Right hindlimb (tissue), 1 donor: ENCODE measurements around the gene SFMBT1.
A peak's percentile ranks its signal among the peaks of the same experiment; 100 is the strongest.

Source experiments
- DNase-seq: peaks from one replicate; pipeline ENCODE4 v3.0.0-alpha.2; 2018

Gene SFMBT1

DNA sequence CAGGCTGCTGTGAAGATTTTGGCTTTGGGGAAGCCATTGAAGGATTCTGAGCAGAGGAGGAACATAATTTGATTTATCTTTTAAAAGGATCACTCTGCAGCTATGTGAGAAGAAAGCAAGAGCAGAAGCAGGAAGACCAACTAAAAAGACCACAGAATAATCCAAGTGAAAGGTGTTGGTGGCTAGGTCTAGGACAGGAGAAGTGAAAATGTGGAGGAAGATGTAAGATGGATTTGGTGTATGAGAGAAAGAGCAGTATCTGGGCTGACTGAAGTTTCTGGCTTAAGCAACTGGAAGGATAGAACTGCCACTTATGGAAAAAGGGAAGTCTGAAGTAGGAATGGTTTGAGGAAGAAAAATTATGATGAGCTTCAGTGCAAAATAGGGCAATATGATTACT, 62.0 kb downstream of the SFMBT1 start:
- DNase-seq = no peak

DNA sequence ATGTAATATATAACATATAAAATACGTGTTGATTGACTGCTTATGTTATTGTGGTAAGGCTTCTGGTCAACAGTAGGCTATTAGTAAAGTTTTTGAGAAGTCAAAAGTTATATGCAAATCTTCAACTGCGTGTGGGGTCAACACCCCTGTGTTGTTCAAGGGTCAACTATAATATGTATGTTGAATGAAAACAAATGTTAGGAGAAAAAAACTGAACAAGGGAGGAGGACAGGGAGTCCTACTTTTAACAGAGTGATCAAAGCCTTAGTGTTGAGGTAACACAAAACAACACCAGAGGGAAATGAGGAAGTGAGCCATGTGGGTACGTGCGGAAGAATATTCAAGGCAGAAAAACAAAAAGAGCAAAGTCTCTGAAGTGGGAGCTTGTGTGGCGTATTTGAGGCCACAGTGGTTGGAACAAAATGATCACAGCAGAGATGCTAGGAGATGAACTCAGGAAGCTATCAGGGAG, 62.5 kb downstream of the SFMBT1 start:
- no peak for DNase-seq

DNA sequence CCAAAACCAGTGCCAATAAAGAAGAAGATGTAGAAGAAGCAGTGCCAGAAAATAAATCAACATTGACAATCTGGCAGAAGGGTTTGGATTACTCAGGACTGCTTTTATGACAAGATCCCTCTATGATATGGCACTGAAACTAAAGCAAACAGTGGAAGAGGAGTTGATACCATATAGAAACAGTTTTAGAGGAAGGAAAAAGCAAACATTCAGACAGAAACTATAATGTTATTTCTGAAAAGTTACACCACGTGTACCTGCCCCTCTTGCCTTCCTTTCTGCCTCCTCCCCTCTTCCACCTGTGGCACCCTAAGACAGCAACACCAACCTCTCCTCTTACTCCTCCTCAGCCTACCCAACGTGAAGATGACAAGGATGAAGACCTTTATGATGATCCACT, 63.0 kb downstream of the SFMBT1 start:
- DNase-seq = no peak

DNA sequence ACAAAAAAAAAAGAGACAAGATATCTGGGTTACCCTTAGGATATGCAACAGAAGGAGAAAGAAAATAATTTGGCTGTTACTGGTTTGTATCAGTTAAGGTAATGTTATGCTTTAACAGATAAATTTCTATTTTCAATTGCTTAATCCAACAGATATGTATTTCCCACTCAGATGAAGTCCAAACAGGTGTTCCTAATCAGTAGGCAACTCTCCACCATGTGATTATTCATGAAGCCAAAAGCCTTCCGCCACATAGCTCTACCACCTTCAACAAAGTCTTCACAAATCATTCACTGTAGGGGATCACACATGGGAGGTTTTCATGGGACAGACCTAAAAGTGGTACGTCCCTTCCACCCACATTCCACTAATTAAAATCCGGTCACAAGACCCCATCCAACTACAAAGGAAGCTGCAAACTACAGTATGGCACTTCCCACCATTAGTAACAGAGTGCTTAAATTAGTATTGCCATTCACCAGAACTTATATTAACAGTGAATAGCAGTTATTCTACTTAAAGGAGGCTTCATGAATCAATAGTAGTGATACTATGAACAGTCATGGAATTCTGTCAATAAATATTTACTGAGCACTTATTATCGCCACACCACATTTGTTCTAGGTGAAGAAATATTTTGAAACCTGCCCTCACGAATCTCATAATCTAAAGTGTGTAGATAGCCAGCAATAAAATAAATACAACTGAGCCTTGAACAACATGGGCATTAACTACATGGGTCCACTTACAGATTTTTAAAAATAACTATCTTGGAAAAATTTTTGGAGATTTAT, 66.5 kb downstream of the SFMBT1 start:
- DNase-seq = no peak

DNA sequence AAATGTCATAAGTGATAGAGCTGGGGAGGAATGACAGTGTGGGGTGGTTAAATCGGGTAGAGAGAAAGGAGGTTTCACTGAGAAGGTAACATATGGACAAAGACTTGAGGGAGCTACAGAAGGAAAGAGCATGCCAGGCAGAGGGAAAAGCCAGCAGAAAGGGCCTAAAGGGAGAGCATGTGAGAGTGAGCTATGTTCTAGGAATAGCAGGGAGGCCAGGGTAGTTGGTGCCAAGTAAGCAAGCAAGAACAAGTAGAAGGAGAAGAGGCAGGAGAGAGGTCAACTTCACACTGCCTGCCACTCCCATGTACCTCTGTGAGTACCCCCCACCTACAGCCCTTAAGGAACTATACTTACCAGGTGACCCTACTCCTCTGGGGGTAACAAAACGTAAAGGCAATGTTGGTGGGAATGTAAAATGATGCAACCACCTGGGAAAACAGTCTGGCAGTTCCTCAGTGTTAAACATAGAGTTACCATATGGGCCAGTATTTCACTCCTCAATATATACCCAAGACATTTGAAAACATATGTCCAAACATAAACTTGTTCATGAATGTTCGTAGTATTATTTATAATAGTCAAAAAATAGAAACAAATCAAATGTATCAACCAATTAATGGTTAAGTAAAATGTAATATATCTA, 67.6 kb downstream of the SFMBT1 start:
- DNase-seq = no peak

DNA sequence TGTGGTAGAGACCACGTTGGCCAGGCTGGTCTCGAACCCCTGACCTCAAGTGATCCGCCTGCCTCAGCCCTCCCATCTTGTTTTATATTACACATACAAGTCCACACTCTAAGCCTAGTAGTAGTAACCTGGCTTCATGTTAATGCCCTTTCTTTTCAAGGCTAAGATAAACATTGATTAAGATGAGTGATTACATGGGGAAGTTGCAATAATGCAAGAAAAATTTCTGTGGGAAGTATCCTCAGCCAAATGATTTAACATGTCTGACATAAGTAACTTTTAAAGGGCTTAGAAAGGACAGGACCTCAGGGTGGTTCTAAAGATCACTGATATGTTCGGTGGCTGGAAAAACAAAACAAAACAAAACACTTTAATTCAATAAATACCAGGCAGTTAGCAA, 72.1 kb downstream of the SFMBT1 start:
- no peak for DNase-seq

DNA sequence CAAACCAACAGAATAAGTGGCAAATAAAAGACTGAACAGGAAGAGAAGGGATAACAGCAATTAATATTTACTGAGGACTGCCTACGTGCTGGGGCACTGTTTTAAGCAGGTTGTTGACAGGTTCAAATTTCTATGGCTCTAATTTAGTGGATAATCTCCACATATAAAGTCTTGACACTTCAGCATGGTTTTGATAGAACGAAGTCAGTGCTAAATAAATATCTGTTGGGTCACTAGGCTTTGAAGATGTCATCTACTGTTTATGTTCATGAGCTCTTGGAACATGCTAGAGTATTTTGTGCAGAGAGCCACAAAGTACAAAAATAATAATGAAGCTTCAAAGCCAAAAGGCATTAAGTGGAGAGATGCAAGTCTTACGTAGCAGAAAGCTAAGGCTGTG, 74.0 kb downstream of the SFMBT1 start:
- no peak for DNase-seq

DNA sequence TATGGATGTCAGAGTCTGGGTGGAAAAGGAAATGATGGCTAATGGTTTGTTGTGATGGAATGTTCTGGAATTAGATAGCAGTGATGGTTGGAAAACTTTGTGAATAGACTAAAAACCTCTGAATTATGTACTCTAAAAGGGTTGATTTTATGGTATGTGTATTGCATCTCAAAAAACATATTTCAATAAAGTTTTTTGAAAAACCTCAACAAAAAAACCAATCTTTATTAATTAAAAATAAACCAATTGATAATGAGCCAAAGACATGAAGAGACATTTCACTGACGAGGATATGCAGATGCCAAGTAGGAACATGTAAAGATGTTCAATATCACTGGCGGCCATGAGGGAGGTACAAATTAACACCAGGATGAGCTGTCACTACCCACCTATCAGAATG, 78.5 kb downstream of the SFMBT1 start:
- DNase-seq = no peak

DNA sequence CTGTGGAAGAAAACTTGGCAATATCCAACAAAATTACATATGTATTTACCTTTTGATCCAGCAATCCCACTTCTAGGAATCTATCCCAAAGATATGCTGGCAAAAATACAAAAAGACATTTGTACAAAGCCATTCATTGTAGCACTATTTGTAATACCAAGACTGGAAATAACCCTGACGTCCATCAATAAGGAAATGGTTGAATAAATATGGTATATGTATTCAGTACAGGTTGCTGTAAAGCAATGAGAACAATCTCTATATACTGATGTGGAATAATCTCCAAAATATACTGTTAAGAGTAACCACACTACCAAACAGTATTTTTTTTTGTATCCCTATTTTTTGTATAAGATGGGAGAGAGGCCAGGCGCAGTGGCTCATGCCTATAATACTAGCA, 83.7 kb downstream of the SFMBT1 start:
- no peak for DNase-seq

DNA sequence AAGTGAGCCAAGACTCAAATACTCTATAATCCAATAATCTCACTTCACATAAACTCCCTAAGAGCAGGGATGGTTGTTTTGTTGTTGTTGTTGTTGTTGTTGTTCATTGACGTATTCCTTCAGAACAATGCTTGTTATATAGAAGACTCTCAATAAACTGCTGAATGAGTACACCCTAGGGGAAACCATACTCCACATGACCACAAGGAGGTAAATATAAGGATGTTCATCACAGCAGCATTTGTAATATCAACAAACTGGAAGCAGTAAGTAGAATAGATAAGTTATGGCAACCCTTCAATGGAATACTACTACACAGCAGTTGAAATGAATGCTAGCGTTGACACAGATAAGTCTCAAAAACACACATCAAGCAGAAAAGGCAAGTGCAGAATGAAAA, 86.1 kb downstream of the SFMBT1 start:
- DNase-seq = no peak

DNA sequence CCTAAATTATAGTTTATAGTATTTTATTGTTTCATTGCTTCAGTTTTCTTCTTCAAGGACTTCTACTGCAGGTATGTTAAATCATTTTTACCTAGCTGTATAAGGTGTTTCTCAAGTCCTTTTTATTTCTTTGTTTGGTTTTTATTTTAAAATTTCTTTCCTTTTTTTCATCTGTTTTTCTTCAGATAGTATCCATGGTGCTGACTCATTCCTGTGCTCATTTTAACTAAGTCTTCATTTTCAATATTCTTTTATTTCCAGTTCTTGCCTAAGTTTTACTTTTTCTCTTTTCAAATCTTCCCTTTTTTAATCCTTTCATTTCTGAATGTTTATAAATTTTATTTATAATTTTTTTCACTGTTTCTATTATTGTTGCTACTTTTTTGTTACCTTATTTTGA, 106.3 kb downstream of the SFMBT1 start:
- DNase-seq = no peak

DNA sequence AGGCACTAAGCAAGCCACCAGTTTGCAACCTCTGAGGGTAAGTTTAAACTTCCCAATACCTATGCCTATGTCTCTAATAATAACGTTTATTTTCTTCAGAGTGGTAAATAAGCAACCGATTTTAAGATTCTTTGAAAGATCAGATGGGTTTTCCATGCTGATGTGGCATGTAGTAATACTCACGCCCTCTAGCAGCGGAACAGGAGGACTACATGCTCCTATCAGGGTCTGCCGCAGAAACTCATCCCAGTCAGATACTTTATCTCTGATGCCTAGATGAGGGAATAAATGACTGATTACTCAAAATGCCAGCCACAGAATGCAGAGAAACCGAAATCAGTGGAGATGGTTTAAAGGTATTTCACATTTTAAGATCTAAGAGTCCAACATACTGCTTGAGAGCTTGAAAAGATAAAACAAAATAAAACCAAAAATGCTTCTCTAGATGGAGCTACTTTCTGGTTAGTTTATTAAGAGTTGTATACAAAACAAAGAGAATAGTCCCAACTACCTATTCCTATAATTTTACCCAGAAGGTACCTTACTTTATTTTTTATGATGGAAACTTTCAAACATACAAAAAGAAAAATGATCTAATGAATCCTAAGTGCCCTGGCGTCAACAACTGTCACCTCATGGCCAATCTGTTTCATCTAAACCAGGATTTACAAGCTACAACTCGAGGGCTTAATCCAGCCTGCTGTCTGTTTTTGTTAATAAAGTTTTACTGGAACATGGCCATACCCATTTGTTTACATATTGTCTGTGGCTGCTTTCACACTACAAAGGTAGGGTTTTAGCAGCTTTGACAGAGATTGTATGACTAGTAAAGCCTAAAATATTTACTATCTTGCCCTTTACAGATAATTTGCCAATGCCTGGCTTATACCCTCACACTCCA, 111.0 kb downstream of the SFMBT1 start:
- DNase-seq = peak; percentile 42

DNA sequence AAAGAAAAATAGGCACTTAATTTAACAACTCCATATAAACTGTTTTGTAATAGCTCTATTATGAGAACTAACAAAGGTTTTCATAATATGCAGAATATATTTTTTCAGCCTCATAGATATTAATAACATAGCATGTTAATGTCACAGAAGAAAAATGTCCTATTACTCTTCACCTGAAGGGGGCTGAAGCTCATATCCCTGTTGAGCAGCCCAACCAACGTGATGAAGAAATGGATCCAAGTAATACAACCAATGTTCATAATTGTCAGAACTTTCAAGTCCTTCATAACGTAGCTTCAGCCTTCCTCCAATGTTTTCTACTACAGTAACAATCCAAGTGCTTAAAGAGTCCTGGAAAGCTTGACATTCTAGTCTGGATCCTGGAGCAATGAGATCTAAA, 114.0 kb downstream of the SFMBT1 start:
- DNase-seq = no peak

DNA sequence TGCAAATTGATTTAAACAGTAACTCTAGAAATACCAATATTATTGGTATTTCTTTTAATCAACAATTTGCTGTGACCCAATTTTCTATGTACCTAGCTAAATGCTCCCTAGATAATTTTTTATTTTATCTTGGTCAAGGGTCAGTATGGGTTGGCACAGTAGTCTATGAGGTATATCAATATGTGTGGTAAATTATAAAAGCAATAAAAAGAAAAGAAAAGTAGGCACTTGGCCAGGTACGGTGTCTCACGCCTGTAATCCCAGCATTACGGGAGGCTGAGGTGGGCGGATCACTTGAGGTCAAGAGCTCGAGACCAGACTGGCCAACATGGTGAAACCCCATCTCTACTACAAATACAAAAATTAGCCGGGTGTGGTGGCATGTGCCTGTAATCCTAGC, 114.5 kb downstream of the SFMBT1 start:
- DNase-seq = no peak

DNA sequence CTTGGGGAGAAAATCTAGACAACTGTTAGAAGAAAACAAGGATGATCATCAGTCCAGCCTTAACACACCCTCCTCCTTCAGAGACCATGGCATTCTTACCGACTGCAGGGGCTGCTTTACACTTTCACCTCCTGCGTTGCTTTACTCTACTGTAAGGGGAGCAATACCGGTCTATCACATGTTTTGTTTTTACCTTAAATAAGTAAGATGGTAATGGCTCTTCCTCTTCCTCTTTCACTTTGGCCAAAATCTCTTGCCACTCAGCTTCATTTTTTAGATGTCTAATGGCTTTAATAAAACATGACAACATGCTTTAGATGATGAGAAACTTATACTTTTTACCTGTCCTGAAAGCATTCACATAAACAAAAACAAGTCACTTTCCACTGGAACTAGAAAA, 115.1 kb downstream of the SFMBT1 start:
- DNase-seq = no peak

DNA sequence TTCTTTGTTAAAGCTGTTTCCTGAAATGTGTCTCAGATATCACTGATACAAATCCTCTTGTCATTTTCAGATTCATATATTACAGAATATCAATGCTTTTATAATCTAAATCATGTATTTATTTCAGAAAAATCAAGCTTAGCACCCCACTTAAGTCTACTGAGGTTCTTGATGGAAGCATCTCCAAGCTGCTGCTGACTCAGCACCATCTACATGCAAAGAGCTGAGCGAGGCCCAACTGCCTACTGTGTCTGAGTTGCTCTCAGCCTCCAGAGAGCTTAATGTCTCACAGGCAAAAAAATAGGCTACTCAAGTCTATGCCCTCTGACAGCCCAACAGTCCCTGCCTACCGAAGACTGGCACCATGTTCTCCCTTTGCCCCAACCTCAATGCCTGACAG, 119.3 kb downstream of the SFMBT1 start:
- no peak for DNase-seq

DNA sequence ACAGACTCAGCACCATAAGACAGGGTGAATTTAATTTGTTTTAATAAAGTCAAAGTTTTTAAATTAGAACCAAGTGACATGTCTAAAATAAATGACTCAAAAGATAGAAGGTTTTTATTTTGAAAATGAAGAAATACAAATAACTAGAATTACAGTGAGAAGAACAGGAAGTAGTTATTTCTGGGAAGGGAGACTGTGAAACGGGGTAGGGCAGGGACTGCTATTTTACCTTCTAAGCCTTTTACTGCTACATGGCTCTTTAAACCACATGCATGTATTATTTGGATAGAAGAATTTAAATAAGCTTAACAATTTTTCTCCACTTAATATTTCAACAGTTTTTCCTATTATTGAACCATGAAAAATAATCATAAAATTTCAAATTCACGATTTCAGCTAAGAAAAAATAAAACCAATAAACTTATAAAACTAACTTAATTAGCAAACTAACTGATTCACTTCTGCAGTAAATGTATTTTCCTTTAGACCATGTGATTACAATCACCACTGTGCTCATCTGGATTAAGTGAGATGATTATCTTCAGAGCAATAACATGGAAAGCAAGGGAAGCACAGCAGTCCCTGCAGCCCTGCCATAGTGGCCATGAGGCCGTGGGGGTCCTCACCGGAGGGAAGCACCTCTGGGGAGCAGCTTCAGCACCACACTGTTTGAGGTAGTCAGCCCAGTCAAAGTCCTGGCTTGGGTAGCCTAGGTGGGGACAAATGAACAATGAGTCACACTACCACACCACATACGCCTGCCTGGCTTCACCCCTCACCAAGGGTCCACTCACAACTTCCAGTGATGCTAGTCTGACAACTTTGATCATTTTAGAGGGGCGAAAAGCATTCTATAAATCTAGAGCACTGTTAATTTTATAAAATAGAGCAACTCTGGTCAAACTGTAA, 120.2 kb downstream of the SFMBT1 start:
- DNase-seq = no peak

DNA sequence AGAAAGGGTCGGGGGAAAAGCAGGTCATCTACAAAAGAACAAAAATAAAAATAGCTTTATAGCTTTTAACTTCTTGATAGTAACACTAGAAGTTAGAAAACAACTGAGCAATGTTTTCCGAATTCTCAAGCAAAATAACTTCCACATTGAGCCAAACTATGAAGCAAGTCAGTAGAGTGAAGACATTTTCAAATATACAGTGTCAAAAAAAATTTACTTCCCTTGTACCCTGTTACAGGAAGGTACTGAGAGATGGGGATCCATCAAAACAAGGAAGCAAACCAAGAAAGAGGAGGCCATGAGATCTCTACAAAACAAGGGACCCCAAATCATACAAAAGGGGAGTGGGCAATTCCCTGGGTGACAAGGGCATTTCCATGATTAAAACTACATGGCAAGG, 121.9 kb downstream of the SFMBT1 start:
- DNase-seq = no peak

DNA sequence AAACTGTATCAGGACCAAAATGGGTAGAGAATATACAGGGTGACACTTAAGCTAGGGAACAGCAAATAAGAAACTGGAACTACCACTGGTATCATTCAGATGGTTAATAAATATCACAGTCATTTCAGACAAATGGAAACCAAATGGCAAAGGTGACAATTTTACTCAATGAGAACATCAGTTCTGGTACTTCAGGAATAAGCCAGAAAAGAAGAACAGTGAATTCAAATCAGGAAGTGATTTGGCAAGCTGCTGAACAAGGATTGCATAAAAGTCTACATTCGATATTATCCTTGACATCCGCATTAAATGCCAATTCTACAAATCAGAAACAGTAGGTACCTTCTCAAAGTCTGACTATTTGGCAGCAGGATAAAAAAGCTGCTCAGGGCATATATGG, 125.0 kb downstream of the SFMBT1 start:
- no peak for DNase-seq

DNA sequence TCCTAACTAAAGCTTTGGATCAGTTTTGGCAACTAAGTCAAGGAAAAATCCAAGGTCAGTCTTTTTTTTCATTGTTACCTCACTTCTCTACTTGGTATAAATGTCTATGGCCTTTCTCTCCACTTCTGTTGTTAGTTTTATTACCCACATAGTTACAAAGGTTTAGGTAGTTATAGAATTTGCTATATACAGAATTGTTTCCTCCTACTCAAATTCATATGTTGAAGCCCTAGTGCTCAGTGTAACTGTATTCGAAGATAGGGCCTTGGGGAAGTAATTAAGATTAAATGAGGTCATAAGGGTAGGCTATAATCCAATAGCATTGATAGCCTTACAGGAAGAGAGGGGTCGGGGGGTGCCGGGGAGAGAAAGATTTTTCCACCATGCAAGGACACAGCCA, 128.8 kb downstream of the SFMBT1 start:
- DNase-seq = no peak

DNA sequence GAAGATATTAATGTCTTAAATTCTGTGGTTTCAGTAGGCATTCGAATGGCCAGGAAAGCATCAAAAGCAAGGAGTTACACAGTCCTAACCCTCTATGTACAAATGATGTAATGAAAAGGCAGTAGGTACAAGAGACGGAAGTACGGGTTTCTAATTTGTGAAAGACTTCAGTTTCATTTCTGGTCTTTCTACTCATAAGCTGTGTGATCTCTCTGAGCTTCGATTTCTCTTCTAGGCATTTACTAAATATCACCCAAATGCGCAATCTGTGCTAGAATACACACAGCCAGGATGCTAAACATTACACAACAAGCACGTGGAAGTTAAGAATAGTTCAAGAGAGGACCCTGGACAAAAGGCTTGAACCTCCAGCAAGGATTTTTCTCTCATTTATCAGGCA, 130.6 kb downstream of the SFMBT1 start:
- no peak for DNase-seq

DNA sequence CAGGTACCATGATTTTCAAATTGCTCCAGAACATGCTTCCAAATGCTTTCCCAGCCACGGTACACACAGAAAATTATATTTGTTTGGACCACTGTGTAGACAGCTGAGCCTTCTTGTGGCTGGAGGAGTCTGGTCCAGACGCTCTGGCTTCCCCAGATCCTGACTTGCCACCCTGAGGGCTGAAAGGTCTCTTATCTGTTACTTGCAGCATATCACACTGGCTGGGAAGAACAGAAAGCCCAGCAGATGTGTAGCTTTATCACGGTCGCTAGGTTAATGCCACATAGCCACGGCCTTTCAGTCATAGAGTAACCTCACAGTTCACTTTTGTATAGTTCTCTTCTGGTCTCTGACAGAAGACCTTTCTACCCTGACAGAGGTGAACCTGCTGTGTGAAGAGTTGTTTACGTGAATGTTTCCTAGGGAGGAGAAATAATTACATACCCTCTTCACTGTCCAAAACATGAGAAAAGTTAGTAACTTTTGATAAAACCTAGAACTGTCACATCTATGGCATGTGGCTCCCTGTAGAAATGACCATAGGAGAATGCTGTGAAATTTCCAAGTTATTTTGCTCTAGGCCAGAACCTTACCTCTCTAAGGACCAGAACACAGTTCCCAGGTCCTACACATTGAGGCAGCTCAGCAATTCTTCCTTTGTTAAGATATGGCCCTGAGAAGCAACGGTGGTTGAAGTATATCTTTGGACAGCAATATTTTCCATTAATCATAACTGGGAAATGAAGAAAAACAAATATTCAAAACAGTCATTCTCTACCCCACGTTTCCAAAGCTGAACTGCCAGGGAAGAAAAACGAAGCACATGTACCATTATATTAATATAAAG, 132.8 kb downstream of the SFMBT1 start:
- DNase-seq = no peak
